ELR (cell line): Measurements from ENCODE around the gene TSHZ2.

Experiments
- DNase-seq: peaks from one replicate; pipeline ENCODE4 v3.0.0-alpha.2; 2015; ENCODE audit warnings: low read depth

Gene TSHZ2

GRCh38 chr20:53030061-53030460, 57.9 kb downstream of the TSHZ2 start:
- DNase-seq, result no peak

- DNase-seq, result no peak
Observed at GRCh38 chr20:53032046-53032445, 59.9 kb downstream of the TSHZ2 start.

GRCh38 chr20:53032478-53032932, 60.3 kb downstream of the TSHZ2 start:
- DNase-seq, result no peak

- no peak for DNase-seq
Observed at GRCh38 chr20:53033176-53033575, 61.0 kb downstream of the TSHZ2 start.

- no peak for DNase-seq
Observed at GRCh38 chr20:53034899-53035298, 62.7 kb downstream of the TSHZ2 start.

- no peak for DNase-seq
Observed at GRCh38 chr20:53036992-53037391, 64.8 kb downstream of the TSHZ2 start.

GRCh38 chr20:53037621-53038020, 65.5 kb downstream of the TSHZ2 start:
- no peak for DNase-seq

GRCh38 chr20:53038299-53038698, 66.1 kb downstream of the TSHZ2 start:
- no peak for DNase-seq

GRCh38 chr20:53040693-53041589, 68.8 kb downstream of the TSHZ2 start:
- DNase-seq, result no peak

- DNase-seq, result no peak
Observed at GRCh38 chr20:53042521-53042920, 70.4 kb downstream of the TSHZ2 start.

GRCh38 chr20:53044296-53044695, 72.1 kb downstream of the TSHZ2 start:
- no peak for DNase-seq

GRCh38 chr20:53045941-53046340, 73.8 kb downstream of the TSHZ2 start:
- DNase-seq, result no peak

- DNase-seq, result no peak
Observed at GRCh38 chr20:53047203-53047602, 75.0 kb downstream of the TSHZ2 start.

- DNase-seq, result no peak
Observed at GRCh38 chr20:53048387-53048786, 76.2 kb downstream of the TSHZ2 start.

GRCh38 chr20:53050338-53050737, 78.2 kb downstream of the TSHZ2 start:
- no peak for DNase-seq

- no peak for DNase-seq
Observed at GRCh38 chr20:53052380-53052779, 80.2 kb downstream of the TSHZ2 start.

- DNase-seq, result no peak
Observed at GRCh38 chr20:53053595-53053994, 81.4 kb downstream of the TSHZ2 start.

GRCh38 chr20:53055367-53056067, 83.4 kb downstream of the TSHZ2 start:
- DNase-seq, result no peak

GRCh38 chr20:53057579-53057978, 85.4 kb downstream of the TSHZ2 start:
- no peak for DNase-seq

GRCh38 chr20:53059848-53060247, 87.7 kb downstream of the TSHZ2 start:
- no peak for DNase-seq

GRCh38 chr20:53061192-53062108, 89.3 kb downstream of the TSHZ2 start:
- no peak for DNase-seq

- DNase-seq, result no peak
Observed at GRCh38 chr20:53064935-53065334, 92.8 kb downstream of the TSHZ2 start.
